KBM-7 (cell line): Measurements from ENCODE around the gene DENND5B.
"Not testable (repeated sequence)": the region's sequence is repeated elsewhere in the genome, so short reads cannot be mapped to it uniquely, and the experiment has no call there.

Experiments
- DNase-seq: peaks from one replicate; pipeline ENCODE4 v3.0.0-alpha.2; 2015
- in situ Hi-C: fragments of 300-500 bp; cut with MboI; formaldehyde crosslinking; loops from 2 replicates; pipeline ENCODE4 v1.14.3; 2020; ENCODE audit warnings: low sequenced_read_pairs, low pct_unique_long_range_greater_than_20kb, mixed read lengths

Gene DENND5B

GRCh38 chr12:31423405-31423804, 167.5 kb downstream of the DENND5B start:
- no peak for DNase-seq
- in situ Hi-C loops, result loop anchor here (25.0 kb wide), 1 partner anchor 214 kb away; no protein-coding TSS in a partner anchor

- in situ Hi-C loops, result loop anchor here (25.0 kb wide), 1 partner anchor 225 kb away; no protein-coding TSS in a partner anchor
- no peak for DNase-seq
Observed at GRCh38 chr12:31412292-31412801, 178.6 kb downstream of the DENND5B start.

- in situ Hi-C loops, result loop anchor here (25.0 kb wide), 1 partner anchor 229 kb away; no protein-coding TSS in a partner anchor
- no peak for DNase-seq
Observed at GRCh38 chr12:31408763-31409162, 182.2 kb downstream of the DENND5B start.

GRCh38 chr12:31407562-31407961, 183.4 kb downstream of the DENND5B start:
- in situ Hi-C loops, result loop anchor here (25.0 kb wide), 1 partner anchor 230 kb away; no protein-coding TSS in a partner anchor
- DNase-seq, result no peak

GRCh38 chr12:31406345-31406744, 184.6 kb downstream of the DENND5B start:
- in situ Hi-C loops, result loop anchor here (25.0 kb wide), 1 partner anchor 231 kb away; no protein-coding TSS in a partner anchor

GRCh38 chr12:31405021-31405420, 185.9 kb downstream of the DENND5B start:
- DNase-seq, result no peak
- in situ Hi-C loops, result loop anchor here (25.0 kb wide), 1 partner anchor 232 kb away; no protein-coding TSS in a partner anchor

More at GRCh38 chr12:31406345-31406744, 184.6 kb downstream of the DENND5B start:
- no peak for DNase-seq

GRCh38 chr12:31403099-31403607, 187.8 kb downstream of the DENND5B start:
- in situ Hi-C loops, result loop anchor here (25.0 kb wide), 1 partner anchor 234 kb away; no protein-coding TSS in a partner anchor
- peak; percentile 90 for DNase-seq

- in situ Hi-C loops, result no loop called here
- DNase-seq, result no peak
Observed at GRCh38 chr12:31393004-31393550, 197.9 kb downstream of the DENND5B start.

GRCh38 chr12:31390991-31391390, 199.9 kb downstream of the DENND5B start:
- in situ Hi-C loops, result no loop called here
- no peak for DNase-seq

- in situ Hi-C loops, result no loop called here
- DNase-seq, result no peak
Observed at GRCh38 chr12:31388713-31389112, 202.2 kb downstream of the DENND5B start.

GRCh38 chr12:31387466-31387865, 203.5 kb downstream of the DENND5B start:
- DNase-seq, result no peak
- in situ Hi-C loops, result no loop called here

- no peak for DNase-seq
- in situ Hi-C loops, result no loop called here
Observed at GRCh38 chr12:31387011-31387410, 203.9 kb downstream of the DENND5B start.

- in situ Hi-C loops, result no loop called here
- DNase-seq, result no peak
Observed at GRCh38 chr12:31386364-31386777, 204.6 kb downstream of the DENND5B start.

GRCh38 chr12:31377210-31377609, 213.7 kb downstream of the DENND5B start:
- in situ Hi-C loops, DNase-seq: not testable (repeated sequence)

- in situ Hi-C loops, DNase-seq: not testable (repeated sequence)
Observed at GRCh38 chr12:31375422-31375821, 215.5 kb downstream of the DENND5B start.

GRCh38 chr12:31371256-31371620, 219.7 kb downstream of the DENND5B start:
- no peak for DNase-seq
- in situ Hi-C loops, result no loop called here

- in situ Hi-C loops, result no loop called here
- peak; percentile 62 for DNase-seq
Observed at GRCh38 chr12:31370531-31371255, 220.2 kb downstream of the DENND5B start.

- DNase-seq, result no peak
- in situ Hi-C loops, result no loop called here
Observed at GRCh38 chr12:31369712-31370521, 221.0 kb downstream of the DENND5B start.

GRCh38 chr12:31368666-31369361, 222.1 kb downstream of the DENND5B start:
- DNase-seq, result peak; percentile 24
- in situ Hi-C loops, result no loop called here
